Measurements from ENCODE around the gene TANC1. TPM values are rescaled to one million over a fixed set of nuclear protein-coding genes. Genes with fewer than 3 reads are reported as not detected.

The TANC1 gene
- total and polyA plus RNA-seq, 4 experiments from 2014 or later = 0.35 to 0.79 (median 0.50) TPM; not detected in 1

- Mint-ChIP-seq H3K4me3 (no peak overlapping the region), H3K9me3 (peaks cover 0 to 3% (median 0%) of the 10 kb centered on the region in 8 donors)
- CTCF ChIA-PET (ENCODE audit: partially characterized antibody) = no interaction called here
These were observed 20.7 kb downstream of the TANC1 start for GRCh38 chr2:158989165-158989564.

DNA sequence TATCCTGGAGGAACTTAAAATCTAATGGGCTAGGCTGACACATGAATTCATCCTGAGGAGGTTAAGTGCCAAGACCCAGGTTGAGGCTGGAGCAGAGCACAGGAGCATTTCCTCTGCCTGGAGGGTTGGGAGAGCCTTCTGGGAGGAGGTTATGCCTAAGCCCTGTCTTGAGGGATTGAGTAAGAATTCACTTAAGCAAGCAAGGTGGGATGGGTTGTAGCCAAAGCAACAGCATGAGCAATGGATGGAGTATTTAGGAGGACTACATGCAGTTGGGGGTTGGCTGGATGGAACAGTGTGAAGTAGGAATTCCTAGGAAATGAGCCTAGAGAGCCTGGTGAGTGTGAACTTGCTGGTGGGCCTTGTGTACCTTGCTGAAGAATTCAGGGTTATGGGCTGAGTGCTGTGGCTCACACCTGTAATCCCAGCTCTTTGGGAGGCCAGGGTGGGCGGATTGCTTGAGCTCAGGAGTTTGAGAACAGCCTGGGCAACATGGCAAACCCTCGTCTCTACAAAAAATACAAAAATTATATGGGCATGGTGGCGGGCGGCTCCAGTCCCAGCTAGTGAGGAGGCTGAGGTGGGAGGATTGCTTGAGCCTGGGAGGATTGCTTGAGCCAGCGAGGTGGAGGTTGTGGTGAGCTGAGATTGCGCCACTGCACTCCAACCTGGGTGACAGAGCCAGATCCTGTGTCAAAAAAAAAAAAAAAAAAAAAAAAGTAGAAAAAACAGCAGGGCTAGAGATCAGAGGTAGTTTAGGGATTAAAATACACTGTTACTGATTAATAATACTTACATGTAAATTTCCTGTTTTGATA, 22.2 kb downstream of the TANC1 start:
- Mint-ChIP-seq H3K9me3 (peaks cover 0 to 3% (median 0%) of the 10 kb centered on the region in 8 donors), H3K4me3 (no peak overlapping the region), H3K36me3 (no peaks in the 10 kb centered on the region), H3K27ac (no peak overlapping the region), H3K27me3 (peaks cover 6 to 9% of the 10 kb centered on the region in 2 donors), H3K4me1 (no peaks in the 10 kb centered on the region)
- no peak for DNase-seq
- H3K9me3 ChIP-seq (ENCODE audit: control insufficient read depth in 1 of 2, low read length in 2 of 2) = no peaks in the 10 kb centered on the region
- no peak overlapping the region for H3K4me3 ChIP-seq (ENCODE audit: low read length in 2 of 2)
- H3K4me1 ChIP-seq (ENCODE audit: insufficient read depth, low read length) = no peaks in the 10 kb centered on the region
- intact Hi-C loops (cut with micrococcal nuclease) = no loop called here
- ChIA-PET CTCF (ENCODE audit: partially characterized antibody) (no interaction called here), POLR2A (ENCODE audit: partially characterized antibody) (no interaction called here)
- H3K27ac ChIP-seq (ENCODE audit: low read depth, low read length) = no peak overlapping the region
- no peaks in the 10 kb centered on the region for H3K27me3 ChIP-seq (ENCODE audit: insufficient read depth, low read length)
- no peaks in the 10 kb centered on the region for H3K36me3 ChIP-seq (ENCODE audit: insufficient read depth, low read length)

More at GRCh38 chr2:158989165-158989564, 20.7 kb downstream of the TANC1 start:
- Histone ChIP-seq H3K9me3 (ENCODE audit: control insufficient read depth in 1 of 2, low read length in 2 of 2) (no peaks in the 10 kb centered on the region), H3K27ac (ENCODE audit: low read depth, low read length) (no peak overlapping the region), H3K4me1 (ENCODE audit: insufficient read depth, low read length) (no peaks in the 10 kb centered on the region), H3K27me3 (ENCODE audit: insufficient read depth, low read length) (no peaks in the 10 kb centered on the region), H3K36me3 (ENCODE audit: insufficient read depth, low read length) (no peaks in the 10 kb centered on the region), H3K4me3 (ENCODE audit: low read length in 2 of 2) (no peak overlapping the region)
- Mint-ChIP-seq H3K27me3 (peaks cover 7 to 9% of the 10 kb centered on the region in 2 donors), H3K27ac (no peak overlapping the region), H3K4me1 (no peaks in the 10 kb centered on the region), H3K36me3 (no peaks in the 10 kb centered on the region)
- POLR2A ChIA-PET (ENCODE audit: partially characterized antibody) = no interaction called here
- no peak for DNase-seq
- intact Hi-C loops (cut with micrococcal nuclease) = no loop called here

DNA sequence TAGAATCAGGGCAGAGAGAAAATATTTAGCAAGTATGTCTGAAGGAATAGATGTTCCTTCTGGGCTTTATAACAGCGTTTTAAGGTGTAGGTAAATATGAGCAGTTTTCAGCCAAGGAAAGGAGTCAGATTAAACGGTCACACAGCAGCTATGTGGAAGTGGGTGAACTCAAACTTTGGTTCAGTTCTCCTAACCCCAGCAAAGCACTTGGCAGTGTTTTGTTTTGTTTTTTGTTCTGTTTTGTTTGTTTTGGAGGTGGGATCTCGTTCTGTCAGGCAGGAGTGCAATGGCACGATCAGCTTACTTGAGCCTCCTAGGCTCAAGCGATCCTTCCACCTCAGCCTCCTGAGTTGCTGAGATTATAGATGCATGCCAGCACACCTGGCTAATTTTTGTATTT, 24.6 kb downstream of the TANC1 start:
- Mint-ChIP-seq H3K27me3 (peaks cover 0 to 8% of the 10 kb centered on the region in 2 donors), H3K4me3 (no peak overlapping the region), H3K4me1 (no peaks in the 10 kb centered on the region), H3K36me3 (no peaks in the 10 kb centered on the region), H3K27ac (no peak overlapping the region), H3K9me3 (no peaks in the 10 kb centered on the region)
- Histone ChIP-seq H3K9me3 (ENCODE audit: control insufficient read depth in 1 of 2, low read length in 2 of 2) (no peaks in the 10 kb centered on the region), H3K4me3 (ENCODE audit: low read length in 2 of 2) (no peak overlapping the region), H3K4me1 (ENCODE audit: insufficient read depth, low read length) (no peaks in the 10 kb centered on the region), H3K27ac (ENCODE audit: low read depth, low read length) (no peak overlapping the region), H3K27me3 (ENCODE audit: insufficient read depth, low read length) (no peaks in the 10 kb centered on the region), H3K36me3 (ENCODE audit: insufficient read depth, low read length) (no peaks in the 10 kb centered on the region)
- no peak for DNase-seq
- intact Hi-C loops (cut with micrococcal nuclease) = no loop called here
- ChIA-PET POLR2A (ENCODE audit: partially characterized antibody) (no interaction called here), CTCF (ENCODE audit: partially characterized antibody) (no interaction called here)

DNA sequence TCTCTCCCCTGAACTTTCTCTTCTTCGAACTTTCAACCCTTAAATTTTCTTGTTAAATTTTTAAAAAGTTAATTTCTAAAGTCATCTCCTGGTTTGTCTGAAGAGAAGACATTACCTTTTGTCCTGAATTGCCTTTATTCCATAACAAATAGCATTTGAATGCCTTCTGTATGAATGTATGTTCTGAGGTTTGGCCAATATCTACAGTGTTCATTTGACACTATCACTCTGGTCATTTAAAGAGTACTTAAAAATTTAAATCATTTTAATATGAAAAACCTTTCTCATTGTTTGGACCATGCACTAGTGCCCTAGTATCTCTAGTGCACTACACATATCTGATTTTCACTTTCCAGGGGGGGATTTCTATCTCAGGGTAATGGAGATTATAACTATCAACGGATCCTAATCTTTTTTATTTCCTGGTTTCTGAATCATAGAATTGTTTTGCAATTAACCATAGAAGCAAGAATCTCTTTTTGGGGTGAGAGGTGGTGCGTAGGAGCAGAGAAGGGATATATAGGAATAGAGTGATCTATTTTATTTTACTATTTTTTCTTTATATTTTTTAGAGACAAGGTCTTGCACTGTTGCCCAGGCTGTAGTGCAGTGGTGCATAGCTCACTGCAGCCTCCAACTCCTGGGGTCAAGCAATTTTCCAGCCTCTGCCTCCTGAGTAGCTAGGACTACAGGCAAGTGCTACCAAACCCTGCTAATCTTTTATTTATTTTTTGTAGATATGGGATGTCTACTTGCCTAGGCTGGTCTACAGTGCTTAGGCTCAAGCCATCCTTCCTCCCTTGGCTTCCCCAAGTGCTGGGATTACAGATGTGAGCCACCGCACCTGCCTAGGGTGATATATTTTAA, 25.5 kb downstream of the TANC1 start:
- no peak overlapping the region for H3K27ac Mint-ChIP-seq
- no peaks in the 10 kb centered on the region for H3K36me3 ChIP-seq (ENCODE audit: insufficient read depth, low read length)
- H3K27me3 Mint-ChIP-seq = peaks cover 3 to 5% of the 10 kb centered on the region in 2 donors
- H3K4me1 ChIP-seq (ENCODE audit: insufficient read depth, low read length) = no peaks in the 10 kb centered on the region
- ChIA-PET POLR2A (ENCODE audit: partially characterized antibody) (no interaction called here), CTCF (ENCODE audit: partially characterized antibody) (no interaction called here)
- H3K4me3 Mint-ChIP-seq = no peak overlapping the region
- no peaks in the 10 kb centered on the region for H3K9me3 ChIP-seq (ENCODE audit: control insufficient read depth in 1 of 2, low read length in 2 of 2)
- no peaks in the 10 kb centered on the region for H3K27me3 ChIP-seq (ENCODE audit: insufficient read depth, low read length)
- H3K9me3 Mint-ChIP-seq = no peaks in the 10 kb centered on the region
- intact Hi-C loops (cut with micrococcal nuclease) = no loop called here
- no peaks in the 10 kb centered on the region for H3K4me1 Mint-ChIP-seq
- H3K4me3 ChIP-seq (ENCODE audit: low read length in 2 of 2) = no peak overlapping the region
- H3K27ac ChIP-seq (ENCODE audit: low read depth, low read length) = no peak overlapping the region
- no peak for DNase-seq
- H3K36me3 Mint-ChIP-seq = no peaks in the 10 kb centered on the region

- H3K4me3 ChIP-seq (ENCODE audit: low read length in 2 of 2) = no peak overlapping the region
- no peaks in the 10 kb centered on the region for H3K4me1 ChIP-seq (ENCODE audit: insufficient read depth, low read length)
- H3K36me3 Mint-ChIP-seq = no peaks in the 10 kb centered on the region
- no peak overlapping the region for H3K27ac Mint-ChIP-seq
- H3K4me1 Mint-ChIP-seq = peaks cover 0 to 5% (median 0%) of the 10 kb centered on the region in 4 donors
- no peaks in the 10 kb centered on the region for H3K27me3 ChIP-seq (ENCODE audit: insufficient read depth, low read length)
- intact Hi-C loops (cut with micrococcal nuclease) = no loop called here
- no peaks in the 10 kb centered on the region for H3K36me3 ChIP-seq (ENCODE audit: insufficient read depth, low read length)
- H3K9me3 ChIP-seq (ENCODE audit: control insufficient read depth in 1 of 2, low read length in 2 of 2) = no peaks in the 10 kb centered on the region
- H3K27me3 Mint-ChIP-seq = peaks cover 3 to 5% of the 10 kb centered on the region in 2 donors
- ChIA-PET CTCF (ENCODE audit: partially characterized antibody) (no interaction called here), POLR2A (ENCODE audit: partially characterized antibody) (no interaction called here)
- H3K27ac ChIP-seq (ENCODE audit: low read depth, low read length) = no peak overlapping the region
- DNase-seq = no peak
- H3K4me3 Mint-ChIP-seq = no peak overlapping the region
- no peaks in the 10 kb centered on the region for H3K9me3 Mint-ChIP-seq
These were observed 26.7 kb downstream of the TANC1 start for GRCh38 chr2:158994920-158995676.

- no peak overlapping the region for H3K4me3 Mint-ChIP-seq
- intact Hi-C loops (cut with micrococcal nuclease) = no loop called here
- DNase-seq = no peak
- Histone ChIP-seq H3K36me3 (ENCODE audit: insufficient read depth, low read length) (no peaks in the 10 kb centered on the region), H3K4me3 (ENCODE audit: low read length in 2 of 2) (no peak overlapping the region), H3K27ac (ENCODE audit: low read depth, low read length) (no peak overlapping the region), H3K27me3 (ENCODE audit: insufficient read depth, low read length) (no peaks in the 10 kb centered on the region), H3K9me3 (ENCODE audit: control insufficient read depth in 1 of 2, low read length in 2 of 2) (no peaks in the 10 kb centered on the region), H3K4me1 (ENCODE audit: insufficient read depth, low read length) (no peaks in the 10 kb centered on the region)
- POLR2A ChIA-PET (ENCODE audit: partially characterized antibody) = no interaction called here
- peaks cover 0 to 5% (median 0%) of the 10 kb centered on the region in 4 donors for H3K4me1 Mint-ChIP-seq
- H3K27ac Mint-ChIP-seq = no peak overlapping the region
- peaks cover 1 to 5% of the 10 kb centered on the region in 2 donors for H3K27me3 Mint-ChIP-seq
- H3K9me3 Mint-ChIP-seq = no peaks in the 10 kb centered on the region
- H3K36me3 Mint-ChIP-seq = no peaks in the 10 kb centered on the region
- CTCF ChIA-PET (ENCODE audit: partially characterized antibody) = no interaction called here
These were observed 27.2 kb downstream of the TANC1 start for GRCh38 chr2:158995677-158996049.

Data from CD4-positive, alpha-beta memory T cell (primary cell).